Activated CD4-positive, alpha-beta T cell treated with anti-CD3 and anti-CD28 coated beads, Interleukin-2, amount 50 U/mL, for 48 hours (primary cell): Measurements from ENCODE around the gene PIK3C2B.

Experiments
- DNase-seq, 2 experiments: peaks; one replicate each; pipeline ENCODE4 v3.0.0-alpha.2; 2020

Gene PIK3C2B

DNA sequence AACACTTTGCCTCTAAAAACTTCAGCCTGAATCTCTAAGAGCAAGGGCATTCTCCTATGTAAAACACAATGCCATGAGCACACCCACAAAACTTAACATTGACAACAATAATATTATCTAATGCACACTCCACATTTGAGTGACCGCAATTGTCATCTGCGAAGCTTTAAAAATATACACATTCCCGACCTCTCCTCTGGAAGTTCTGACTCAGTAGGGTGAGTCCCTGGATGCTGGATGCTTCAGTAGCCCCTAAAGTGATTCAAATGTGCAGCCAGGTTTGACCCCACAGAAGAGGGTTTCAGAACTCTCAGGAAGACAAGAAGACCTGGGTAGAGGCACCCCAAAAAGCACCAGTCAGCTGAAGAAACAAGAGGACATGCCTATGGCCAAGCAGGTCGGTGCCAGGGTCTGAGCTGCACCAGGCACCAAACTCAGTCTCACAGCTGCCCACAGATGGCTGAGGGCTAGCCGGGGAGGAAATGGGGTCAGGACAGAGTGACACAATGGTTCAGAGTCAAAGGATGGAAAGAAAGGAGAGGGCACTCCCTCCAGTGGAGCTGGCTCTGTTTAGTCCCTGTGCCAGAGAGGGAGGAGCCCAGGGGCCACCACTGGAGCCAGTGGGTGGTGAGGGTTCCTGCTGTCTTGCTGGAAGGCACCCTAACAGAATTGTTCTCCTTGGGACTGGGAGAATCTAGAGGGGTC lies 17.4 kb downstream of the PIK3C2B start:
- no peak for DNase-seq

DNA sequence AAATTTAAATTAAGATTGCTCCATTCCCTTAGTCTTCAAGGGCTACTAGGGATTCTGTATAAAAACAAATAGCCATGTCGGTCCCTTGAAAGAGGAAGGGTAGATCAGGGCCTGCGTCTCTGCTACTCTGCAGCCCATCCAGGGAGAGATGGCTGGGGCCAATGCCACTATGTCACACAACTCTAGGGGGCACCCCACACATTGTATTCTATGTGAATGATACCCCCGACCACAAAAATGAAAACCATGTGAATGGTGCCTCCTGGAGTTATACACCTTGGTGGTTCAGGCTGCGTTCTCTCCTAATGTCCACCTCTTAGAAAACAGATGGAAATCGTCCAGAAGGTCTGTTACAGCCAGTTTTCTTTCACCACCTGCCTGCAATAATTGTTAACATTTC lies 18.0 kb downstream of the PIK3C2B start:
- DNase-seq, result no peak

DNA sequence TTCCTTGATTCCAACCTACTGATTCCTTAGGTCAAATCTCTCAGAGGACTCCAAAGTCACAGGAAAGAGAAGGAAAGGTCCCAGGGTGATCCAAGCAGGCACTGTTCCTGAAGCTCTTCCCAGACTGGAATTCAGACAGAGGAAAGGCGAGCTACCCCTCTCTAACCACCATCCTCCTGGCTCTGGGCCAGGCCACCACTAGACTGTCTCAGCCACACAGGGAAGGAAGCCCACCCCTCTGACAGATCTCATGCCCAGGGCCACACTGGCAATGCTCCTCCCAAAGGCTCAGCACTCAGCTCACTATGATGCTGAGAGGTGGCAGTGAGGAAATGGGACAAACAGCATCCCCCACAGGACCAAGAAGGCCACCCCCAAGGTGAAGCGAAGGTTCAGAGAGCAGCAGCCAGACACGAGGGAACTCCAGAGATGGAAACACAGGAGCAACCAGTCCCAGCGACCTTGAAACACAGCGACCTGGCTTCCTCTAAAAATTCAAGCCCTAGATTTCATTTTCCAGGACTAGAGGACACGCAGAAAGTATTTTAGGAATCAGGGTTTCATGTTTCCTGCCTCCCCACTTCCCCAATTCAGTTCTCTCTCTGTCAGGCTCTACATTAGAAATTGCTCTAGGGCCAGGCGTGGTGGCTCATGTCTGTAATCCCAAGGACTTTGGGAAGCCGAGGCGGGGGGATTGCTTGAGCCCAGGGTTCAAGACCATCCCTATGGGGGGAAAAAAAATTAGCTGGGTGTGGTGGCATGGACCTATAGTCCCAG lies 18.8 kb downstream of the PIK3C2B start:
- no peak for DNase-seq

DNA sequence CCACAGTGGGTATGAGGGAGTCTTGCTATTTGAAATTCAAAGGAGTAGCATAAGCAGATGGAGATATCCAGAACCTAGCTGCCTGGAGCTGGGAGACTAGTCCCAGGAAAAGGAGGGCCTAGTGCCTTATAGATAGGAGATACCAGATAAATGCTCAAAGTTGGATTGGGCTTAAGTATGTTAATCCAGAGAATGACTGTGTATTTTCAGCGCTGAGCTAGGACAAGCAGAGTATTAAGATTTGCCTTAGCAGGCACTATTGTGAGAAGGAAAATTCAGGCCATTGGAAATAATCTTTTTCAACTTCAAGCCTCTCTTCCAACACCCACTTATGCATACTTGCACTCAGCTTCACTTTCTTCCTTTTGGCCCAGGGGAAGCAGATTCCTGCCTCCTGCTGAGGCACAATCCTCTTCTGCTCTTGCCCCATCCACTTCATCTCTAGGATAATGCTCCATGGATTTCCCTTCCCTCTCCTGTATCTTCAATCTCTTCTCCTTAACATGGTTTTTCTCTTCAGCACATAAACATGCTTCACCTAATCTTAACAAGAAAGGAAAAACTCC lies 21.1 kb downstream of the PIK3C2B start:
- DNase-seq, result no peak

DNA sequence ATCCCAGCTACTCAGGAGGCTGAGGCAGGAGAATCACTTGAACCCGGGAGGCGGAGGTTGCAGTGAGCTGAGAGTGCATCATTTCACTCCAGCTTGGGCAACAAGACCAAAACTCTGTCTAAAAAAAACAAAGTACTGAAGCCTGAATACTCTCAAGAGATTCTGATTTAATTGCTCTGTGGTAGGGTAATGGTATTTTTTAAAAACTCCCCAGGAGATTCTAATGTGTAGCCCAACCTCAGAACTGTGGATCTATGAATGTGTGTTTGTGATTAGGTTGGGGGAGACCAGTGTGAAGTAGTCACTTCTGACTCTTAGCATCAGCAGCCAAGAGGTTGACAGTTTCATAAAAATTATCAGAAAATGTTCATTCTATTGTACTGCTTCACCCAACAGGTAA lies 21.9 kb downstream of the PIK3C2B start:
- no peak for DNase-seq

DNA sequence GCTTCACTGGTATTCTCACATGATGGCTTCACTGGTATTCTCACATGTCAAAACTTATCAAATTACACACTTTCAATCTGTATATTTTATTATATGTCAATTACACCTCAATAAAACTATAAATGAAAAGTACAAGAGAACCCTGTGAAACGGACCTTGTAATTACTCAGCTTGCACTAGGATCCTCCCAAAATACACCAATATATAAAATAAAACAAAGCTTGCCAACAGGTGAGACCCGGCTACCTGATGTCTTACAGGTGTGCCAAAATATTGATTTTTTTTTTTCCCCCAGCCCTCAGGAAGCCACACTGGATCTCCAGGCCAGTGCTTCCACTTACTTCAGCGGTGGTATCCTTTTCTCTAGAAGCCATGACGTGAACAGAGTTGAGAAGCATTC lies 22.9 kb downstream of the PIK3C2B start:
- no peak for DNase-seq

DNA sequence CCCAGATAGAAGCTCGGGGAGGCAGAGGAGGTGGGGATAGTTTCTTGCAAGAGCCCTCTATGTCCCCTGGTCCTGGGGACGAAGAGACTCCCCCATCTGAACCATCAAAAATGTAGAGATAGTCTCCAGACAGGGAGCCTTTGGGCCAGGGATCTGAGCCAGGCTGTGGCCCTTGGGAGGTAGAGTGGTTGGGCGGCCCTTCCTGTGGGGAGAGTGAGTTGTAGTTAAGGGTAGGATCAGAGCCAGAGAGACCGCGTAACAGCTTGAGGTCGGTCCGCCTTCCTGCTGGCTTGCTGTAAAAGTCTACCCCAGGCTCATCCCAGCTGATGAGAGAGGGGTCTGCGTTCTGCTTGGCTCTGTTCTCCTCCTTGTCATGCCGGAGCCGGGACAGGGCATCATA lies 25.3 kb downstream of the PIK3C2B start:
- DNase-seq, result no peak

DNA sequence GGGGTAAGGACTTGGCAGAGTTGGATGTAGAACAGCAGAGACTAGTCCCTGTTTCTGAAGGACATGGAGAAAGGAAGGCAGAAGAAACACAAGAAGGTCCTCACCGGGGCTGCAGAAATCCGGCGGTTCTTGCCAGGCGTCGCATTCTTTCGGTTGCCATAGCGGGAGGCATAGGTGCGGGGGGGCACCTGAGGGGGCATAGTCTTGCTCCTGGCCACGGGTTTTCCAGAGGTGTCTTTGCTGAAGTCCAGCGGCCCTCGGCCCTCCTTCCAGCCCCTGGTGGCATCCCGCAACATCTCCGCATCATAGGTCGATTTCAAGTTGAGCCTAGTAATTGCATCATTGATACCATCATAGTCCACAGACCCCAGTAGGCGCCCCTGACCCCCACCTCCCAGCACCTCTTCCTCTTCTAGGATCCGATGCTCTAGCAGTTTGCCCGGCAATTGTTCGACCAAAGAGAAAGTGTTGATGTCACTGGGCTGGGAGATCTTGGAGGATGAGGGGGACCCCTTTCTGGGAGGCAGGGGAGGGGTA lies 25.8 kb downstream of the PIK3C2B start:
- DNase-seq, result no peak

DNA sequence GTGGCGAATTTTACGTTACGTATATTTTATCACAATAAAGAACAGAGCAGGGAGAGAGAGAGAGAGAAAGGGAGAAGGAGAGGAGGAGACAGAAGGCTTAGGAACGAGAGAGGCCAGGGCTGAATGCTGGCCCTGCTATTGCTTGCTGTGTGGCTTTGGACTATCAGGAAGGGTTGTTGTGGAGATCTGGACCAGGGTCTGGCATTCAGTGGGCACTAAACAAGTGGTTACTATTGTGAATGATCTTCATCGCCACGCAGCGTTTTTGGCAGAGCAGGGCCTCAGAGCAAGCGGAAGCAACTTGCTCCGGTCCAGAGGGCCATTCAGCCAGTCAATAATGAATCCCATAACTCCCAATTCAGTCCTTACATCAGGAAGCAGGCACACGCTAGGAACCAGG lies 26.4 kb downstream of the PIK3C2B start:
- DNase-seq, result no peak

DNA sequence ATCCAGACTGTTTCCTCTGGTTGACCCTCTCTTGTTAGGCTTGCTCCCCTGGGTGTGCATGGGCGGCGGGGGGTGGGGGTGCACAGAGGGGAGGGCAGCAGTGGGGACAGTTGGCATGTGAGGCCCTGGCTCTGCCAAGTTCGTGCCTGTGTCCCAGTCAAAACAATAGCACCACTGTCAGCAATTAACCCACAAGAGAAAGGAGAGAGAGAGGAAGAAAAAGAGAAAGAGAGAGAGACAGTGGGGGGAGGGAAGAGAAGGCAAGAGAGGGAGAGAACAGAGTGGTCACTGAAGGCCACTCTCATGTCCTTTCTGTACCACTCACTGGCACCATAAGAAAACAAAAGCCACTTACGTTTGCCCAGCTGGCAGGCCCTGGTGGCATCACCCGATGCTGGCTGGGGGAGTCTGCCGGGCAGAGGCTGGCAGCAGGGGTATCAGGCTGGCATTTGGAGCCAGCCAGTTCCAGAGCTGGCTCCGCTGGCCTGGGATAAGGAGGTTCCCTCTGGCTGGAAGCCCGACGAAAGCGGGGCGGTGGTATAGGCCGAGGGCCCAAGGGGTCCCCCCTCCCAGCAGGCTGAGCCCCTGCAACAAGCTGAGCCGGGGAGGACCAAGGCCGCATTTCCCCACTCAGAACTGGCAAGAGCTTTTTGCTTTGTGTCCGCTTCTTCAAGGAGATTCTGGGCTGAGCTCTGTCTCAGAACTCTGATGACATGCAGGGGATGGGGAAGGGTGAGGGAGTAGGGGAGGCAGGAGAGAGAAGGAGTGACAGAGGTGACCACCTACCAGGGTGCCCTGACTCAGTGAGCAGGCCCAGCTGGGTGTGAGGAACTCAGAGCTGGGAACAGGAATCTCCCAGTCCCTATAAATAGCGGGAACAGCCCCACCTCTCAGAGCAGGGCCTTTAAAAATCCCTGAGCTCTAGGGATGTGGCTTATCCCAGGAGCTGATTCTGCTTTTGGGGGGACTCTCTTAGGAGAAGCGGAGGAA lies 27.9 kb downstream of the PIK3C2B start:
- DNase-seq, result no peak

DNA sequence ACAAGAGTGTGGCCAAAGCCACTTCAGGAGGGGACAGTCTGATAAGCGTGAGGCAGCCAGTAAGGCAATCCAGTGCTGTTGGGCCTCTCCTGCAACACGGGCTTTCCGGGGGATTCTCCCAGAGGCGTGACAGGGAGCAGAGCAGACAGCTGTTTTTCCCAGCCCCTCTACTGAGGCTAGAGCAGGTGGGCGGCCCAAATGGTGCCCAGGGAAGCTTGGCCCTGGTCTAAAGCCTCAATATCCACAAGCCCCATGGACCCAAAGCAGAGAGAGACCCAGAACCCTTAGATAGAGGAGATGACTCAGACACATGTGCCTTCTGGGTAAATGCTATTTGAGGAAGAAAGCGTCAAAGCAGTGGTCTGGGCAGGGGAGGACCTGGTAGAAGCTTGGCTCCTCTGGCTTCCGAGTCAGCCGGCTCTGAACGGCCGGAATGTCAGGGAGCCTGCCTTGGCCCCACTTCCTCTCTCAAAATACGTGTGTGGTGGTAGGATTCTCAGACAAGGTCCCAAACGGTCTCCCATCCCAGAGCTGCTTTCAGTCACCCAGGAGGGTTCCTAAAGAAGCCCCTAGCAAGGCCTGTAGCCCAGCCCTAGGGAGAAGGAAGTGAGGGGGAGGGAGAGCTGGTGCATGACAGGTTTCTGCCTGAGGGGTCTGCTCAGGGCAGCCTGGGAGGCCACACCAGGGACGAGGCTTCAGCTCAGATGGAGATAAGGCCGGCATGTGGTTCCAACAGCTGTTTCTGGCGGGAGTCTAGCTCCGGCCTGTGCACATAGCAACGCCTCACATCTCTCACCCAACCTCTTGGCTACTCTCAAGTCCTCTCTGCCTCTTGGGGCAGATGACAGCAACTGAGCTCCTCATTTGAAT lies 28.8 kb downstream of the PIK3C2B start:
- no peak for DNase-seq

DNA sequence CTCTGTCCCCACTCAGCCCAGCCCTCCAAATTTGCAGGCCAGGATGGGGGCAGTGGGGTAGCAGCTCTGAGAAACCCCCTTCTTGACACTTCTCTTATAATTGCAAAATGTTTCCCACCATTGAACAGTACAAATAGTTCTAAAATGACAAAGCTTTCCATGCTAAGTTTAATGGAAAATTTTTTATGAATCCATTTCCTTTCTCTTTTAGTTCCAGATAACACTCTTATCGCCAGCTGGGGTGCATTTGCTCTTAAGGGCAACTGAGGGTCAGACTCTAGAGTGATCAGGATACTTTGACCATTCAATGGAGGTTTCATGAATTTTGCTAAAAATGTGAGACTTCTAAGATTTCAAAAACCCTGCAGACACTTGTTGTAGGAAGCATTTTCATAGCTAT lies 29.9 kb downstream of the PIK3C2B start:
- no peak for DNase-seq

DNA sequence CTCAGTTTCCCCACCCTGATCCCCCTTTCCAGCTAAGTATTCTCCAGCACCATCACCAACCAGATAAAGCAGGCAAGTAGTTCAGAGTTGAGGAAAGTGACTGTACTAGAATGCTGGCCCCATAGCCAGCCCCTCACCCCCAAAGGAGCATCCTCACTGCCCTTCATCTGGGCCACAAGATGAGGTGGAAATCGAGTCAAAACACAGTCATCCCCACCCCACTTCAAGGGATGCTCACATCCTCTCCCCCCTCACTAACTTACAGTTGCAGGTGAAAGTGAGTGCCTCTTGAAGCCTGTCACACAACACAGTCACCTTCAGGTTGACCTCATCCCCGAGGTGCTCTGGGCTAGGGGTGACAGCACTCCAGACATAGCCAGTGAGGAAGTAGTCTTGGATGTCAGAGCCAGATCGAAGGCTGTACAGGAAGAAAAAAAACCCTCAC lies 30.4 kb downstream of the PIK3C2B start:
- peak; percentile 17 to 24 for DNase-seq

DNA sequence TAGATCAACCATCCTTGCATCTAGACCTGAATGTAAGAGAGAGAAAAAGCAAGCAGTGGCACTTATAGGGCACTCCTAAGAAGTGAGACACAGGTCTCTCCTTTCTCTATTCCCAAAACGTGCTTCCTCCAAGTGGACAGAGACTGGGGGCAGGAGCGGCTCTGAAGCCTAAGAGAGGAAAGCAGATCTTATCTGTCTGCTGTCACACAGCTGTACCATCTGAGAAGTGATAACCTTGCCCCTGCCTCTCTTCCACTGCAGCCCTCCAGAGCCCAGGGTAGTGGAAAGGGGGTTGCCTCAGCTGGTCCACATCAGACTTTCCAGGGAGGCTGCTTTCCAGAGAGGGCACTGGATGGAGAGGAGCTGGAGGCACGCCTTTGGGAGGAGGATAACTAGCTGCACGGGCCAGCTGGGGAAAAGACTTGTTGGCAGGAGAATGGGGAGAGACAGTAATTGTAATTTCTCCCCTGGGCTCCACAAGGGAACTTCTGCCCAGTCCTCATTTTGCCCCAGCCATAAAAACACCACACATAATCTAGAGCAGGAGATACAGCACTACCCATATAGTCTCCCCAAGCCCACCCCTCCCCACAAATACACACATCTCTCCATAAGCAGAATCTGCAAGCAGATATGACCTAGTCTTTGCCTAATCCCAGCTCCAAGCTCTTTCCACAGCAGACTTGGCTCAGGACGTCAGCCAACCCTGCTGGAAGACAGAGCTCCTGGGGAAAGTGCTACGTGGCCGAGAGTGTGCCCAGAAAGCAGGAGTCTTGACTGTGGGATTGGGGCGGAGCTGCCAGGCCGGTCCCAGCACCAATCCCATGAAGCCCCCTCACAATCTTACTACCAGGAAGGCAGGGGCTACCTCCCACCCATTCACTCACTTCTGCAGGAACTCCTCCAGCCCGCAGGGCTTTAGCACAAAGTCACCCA lies 31.2 kb downstream of the PIK3C2B start:
- DNase-seq, result no peak

DNA sequence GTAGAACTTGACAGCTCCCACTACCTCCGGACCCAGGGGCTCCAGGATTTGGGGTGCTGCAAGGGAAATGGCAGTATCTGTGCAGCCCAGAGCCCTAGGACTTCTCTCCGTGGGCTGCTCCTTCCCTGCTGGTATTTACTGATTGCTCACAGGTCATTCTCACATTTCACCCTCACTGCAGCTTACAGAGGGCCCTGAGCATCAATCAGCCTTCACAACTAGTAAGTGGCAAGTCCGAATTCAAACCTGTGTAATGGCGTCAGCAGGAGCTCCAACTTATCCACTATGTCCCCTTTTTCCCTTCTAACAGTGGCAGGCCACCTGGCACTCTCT lies 32.4 kb downstream of the PIK3C2B start:
- DNase-seq, result no peak

DNA sequence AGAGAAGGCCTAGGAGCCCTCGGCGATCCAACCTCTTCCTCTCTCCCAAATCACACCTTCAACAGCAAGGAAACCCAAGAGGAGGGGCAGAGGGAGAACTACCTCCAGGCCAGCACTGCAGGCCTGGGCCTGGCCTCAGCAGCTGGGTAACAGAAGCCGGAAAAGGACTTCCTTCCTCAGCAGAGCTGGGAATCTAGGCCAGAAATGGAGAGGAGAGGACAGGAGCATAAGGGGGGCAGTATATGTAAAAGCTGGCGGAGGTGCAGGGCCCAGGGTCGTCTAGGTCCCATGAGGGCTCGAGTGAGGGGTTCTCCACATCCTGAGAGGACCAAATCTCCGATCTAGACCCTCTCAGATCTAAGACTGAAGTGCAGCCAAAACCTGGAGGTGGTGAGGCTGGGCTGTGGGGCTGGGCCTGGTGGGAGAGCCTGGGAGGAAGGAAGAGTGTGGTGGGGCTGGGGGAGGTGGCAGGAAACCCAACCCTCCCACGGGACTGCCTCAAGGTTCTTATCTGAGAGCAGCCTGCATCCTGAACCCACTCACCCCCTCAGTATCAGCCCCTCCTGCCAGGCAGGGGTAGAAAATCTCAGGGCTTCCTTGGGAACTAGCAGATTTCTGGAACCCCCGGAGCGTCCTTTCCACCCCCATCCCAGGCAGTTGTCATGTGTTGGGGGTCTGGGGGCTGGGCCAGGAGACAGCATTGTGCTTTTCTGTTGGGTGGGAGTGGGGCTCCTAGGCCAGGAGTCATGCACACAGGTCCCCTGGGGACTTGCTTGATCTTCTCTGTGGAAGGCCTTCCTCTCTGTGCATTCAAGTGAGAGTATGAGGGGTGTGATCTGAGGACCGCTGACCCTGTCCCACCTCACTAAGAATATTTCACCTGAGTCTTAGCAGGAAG lies 33.0 kb downstream of the PIK3C2B start:
- DNase-seq, result peak in 1 of 2 experiments; percentile 32

DNA sequence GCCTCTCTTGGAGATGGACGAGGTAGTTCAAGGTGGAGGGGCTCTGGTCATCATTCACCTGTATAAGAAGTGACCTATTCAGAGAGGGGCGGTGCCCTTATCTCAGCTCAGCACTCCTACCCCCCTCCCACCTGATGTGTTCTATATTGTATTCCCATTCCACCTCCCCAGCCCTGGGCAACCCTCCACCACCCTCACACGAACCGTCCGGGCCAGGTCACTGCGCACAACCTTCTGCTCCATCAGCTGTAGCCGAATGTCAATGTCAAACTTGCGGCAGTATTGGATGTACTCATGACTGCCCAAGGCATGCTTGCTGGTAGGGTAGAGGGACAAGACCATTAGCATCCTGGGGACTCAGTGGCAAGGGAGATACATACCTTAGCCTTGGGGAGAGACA lies 34.3 kb downstream of the PIK3C2B start:
- no peak for DNase-seq

DNA sequence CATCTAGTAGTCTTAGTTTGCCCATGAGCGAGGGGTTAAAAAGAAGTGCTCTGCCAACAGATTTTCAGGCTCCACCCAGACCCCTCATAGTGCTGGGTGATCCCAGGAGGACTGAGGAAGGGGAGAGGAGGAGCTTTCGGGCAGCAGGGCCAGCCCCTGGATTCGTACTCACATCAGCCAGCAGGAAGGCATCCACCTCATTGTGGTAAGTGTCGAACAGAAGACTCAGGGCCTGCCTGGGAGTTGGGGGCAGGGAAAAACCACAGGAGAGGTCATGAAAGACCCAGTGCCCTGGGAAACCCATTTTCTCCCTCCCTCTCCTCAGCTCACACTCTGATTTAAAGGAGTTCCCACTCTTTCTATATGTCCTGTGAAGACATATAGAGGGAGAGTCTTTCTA lies 34.9 kb downstream of the PIK3C2B start:
- no peak for DNase-seq

DNA sequence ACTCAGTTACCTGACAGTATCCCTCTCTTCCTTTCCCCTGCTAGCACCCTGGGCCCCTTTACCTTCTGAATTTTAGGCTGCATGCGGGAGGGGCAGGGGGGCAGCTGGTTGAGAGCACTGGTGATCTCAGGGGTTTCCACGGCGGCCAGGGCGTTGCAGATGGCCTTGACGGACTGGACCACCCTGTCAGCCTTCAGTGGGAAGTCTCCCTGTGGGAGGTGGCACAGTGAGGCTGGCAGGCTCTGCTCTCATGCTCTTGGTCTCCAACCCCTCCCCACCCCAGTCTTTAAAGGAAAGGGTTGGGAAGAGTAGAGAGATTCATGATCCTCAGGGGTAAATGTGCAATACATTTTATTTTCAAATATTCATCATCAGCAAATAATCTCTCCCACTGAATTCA lies 36.9 kb downstream of the PIK3C2B start:
- no peak for DNase-seq
